Stimulated activated effector memory CD8-positive, alpha-beta T cell treated with anti-CD3 and anti-CD28 coated beads, Interleukin-12 subunit alpha, Interleukin-12 subunit beta, amount 100 ng/mL, for 72 hours (primary cell): ENCODE data around the gene GNG7.
"Not testable (repeated sequence)": the region's sequence is repeated elsewhere in the genome, so short reads cannot be mapped to it uniquely, and the experiment has no call there.

Experiments used
- ATAC-seq: fragments of 150-1000 bp; cut with Tn5 transposase; 2 replicates; pipeline ENCODE4 v1.10.0; 2021
- DNase-seq, 2 donors: peaks; one replicate each; pipeline ENCODE4 v3.0.0; 2021 to 2022; ENCODE audit warnings: low spot score in 2 of 2
- H3K27ac Mint-ChIP-seq: one replicate; pipeline ENCODE4 v1.8.0; 2022; ENCODE audit warnings: mild to moderate bottlenecking, mixed read lengths
- H3K36me3 Mint-ChIP-seq: one replicate; pipeline ENCODE4 v1.8.0; 2022; ENCODE audit warnings: mild to moderate bottlenecking, mixed read lengths
- H3K4me1 Mint-ChIP-seq: one replicate; pipeline ENCODE4 v1.8.0; 2022; ENCODE audit warnings: mixed read lengths
- H3K4me3 Mint-ChIP-seq: one replicate; pipeline ENCODE4 v1.8.0; 2022; ENCODE audit warnings: mild to moderate bottlenecking, mixed read lengths
- H3K9me3 Mint-ChIP-seq: one replicate; pipeline ENCODE4 v1.8.0; 2022; ENCODE audit warnings: mixed read lengths

GNG7 gene

GRCh38 chr19:2506656-2507055 lies 195.8 kb downstream of the GNG7 start:
- not testable (repeated sequence) for H3K36me3 Mint-ChIP-seq, ATAC-seq, H3K4me3 Mint-ChIP-seq, H3K9me3 Mint-ChIP-seq, DNase-seq, H3K27ac Mint-ChIP-seq
- H3K4me1 Mint-ChIP-seq, result peaks cover 27% of the 10 kb centered on the region

GRCh38 chr19:2503521-2504109 lies 198.9 kb downstream of the GNG7 start:
- peaks cover 27% of the 10 kb centered on the region for H3K4me1 Mint-ChIP-seq
- H3K27ac Mint-ChIP-seq, result peak overlapping the region; percentile 48
- ATAC-seq (peak; percentile 97), DNase-seq (peak; percentile 54 to 75)
- H3K36me3 Mint-ChIP-seq, result no peaks in the 10 kb centered on the region
- H3K4me3 Mint-ChIP-seq, result peak overlapping the region; percentile 53
- no peaks in the 10 kb centered on the region for H3K9me3 Mint-ChIP-seq

GRCh38 chr19:2500841-2501261 lies 201.6 kb downstream of the GNG7 start:
- no peaks in the 10 kb centered on the region for H3K9me3 Mint-ChIP-seq
- DNase-seq (no peak), ATAC-seq (no peak)
- no peak overlapping the region for H3K4me3 Mint-ChIP-seq
- H3K27ac Mint-ChIP-seq, result no peak overlapping the region
- peaks cover 17% of the 10 kb centered on the region for H3K4me1 Mint-ChIP-seq
- H3K36me3 Mint-ChIP-seq, result no peaks in the 10 kb centered on the region

GRCh38 chr19:2500156-2500555 lies 202.3 kb downstream of the GNG7 start:
- Mint-ChIP-seq H3K4me1 (peaks cover 19% of the 10 kb centered on the region), H3K9me3 (no peaks in the 10 kb centered on the region), H3K27ac (no peak overlapping the region), H3K36me3 (no peaks in the 10 kb centered on the region), H3K4me3 (no peak overlapping the region)
- ATAC-seq (no peak), DNase-seq (no peak)

- Mint-ChIP-seq H3K9me3 (no peaks in the 10 kb centered on the region), H3K4me1 (peaks cover 23% of the 10 kb centered on the region), H3K4me3 (no peak overlapping the region), H3K36me3 (no peaks in the 10 kb centered on the region), H3K27ac (no peak overlapping the region)
- no peak for ATAC-seq
- no peak for DNase-seq
Observed at GRCh38 chr19:2497186-2497585, 205.3 kb downstream of the GNG7 start.

- Mint-ChIP-seq H3K4me1 (peaks cover 23% of the 10 kb centered on the region), H3K4me3 (peak overlapping the region; percentile 62), H3K9me3 (no peaks in the 10 kb centered on the region), H3K27ac (no peak overlapping the region), H3K36me3 (no peaks in the 10 kb centered on the region)
- DNase-seq (no peak), ATAC-seq (no peak)
Observed at GRCh38 chr19:2495651-2496316, 206.7 kb downstream of the GNG7 start.

GRCh38 chr19:2495130-2495641 lies 207.3 kb downstream of the GNG7 start:
- Mint-ChIP-seq H3K27ac (no peak overlapping the region), H3K9me3 (no peaks in the 10 kb centered on the region), H3K36me3 (no peaks in the 10 kb centered on the region), H3K4me1 (peaks cover 23% of the 10 kb centered on the region), H3K4me3 (peak overlapping the region; percentile 62)
- DNase-seq, result no peak
- peak; percentile 29 for ATAC-seq

GRCh38 chr19:2494447-2495129 lies 207.9 kb downstream of the GNG7 start:
- peak; percentile 81 for ATAC-seq
- Mint-ChIP-seq H3K36me3 (no peaks in the 10 kb centered on the region), H3K4me1 (peaks cover 27% of the 10 kb centered on the region), H3K4me3 (peak overlapping the region; percentile 62), H3K9me3 (no peaks in the 10 kb centered on the region), H3K27ac (no peak overlapping the region)
- peak in 1 of 2 donors; percentile 32 for DNase-seq

- Mint-ChIP-seq H3K4me3 (peak overlapping the region; percentile 62), H3K9me3 (no peaks in the 10 kb centered on the region), H3K4me1 (peaks cover 30% of the 10 kb centered on the region), H3K27ac (no peak overlapping the region), H3K36me3 (no peaks in the 10 kb centered on the region)
- DNase-seq (no peak), ATAC-seq (peak; percentile 11)
Observed at GRCh38 chr19:2494084-2494446, 208.4 kb downstream of the GNG7 start.

GRCh38 chr19:2493448-2493847 lies 209.0 kb downstream of the GNG7 start:
- peaks cover 30% of the 10 kb centered on the region for H3K4me1 Mint-ChIP-seq
- not testable (repeated sequence) for H3K4me3 Mint-ChIP-seq, H3K36me3 Mint-ChIP-seq, H3K27ac Mint-ChIP-seq, ATAC-seq, DNase-seq, H3K9me3 Mint-ChIP-seq

- Mint-ChIP-seq H3K27ac (no peak overlapping the region), H3K4me3 (no peak overlapping the region), H3K9me3 (no peaks in the 10 kb centered on the region), H3K36me3 (no peaks in the 10 kb centered on the region), H3K4me1 (peaks cover 30% of the 10 kb centered on the region)
- ATAC-seq, result no peak
- DNase-seq, result no peak
Observed at GRCh38 chr19:2492870-2493269, 209.6 kb downstream of the GNG7 start.

GRCh38 chr19:2491130-2491801 lies 211.2 kb downstream of the GNG7 start:
- Mint-ChIP-seq H3K36me3 (peaks cover 5% of the 10 kb centered on the region), H3K9me3 (no peaks in the 10 kb centered on the region), H3K27ac (no peak overlapping the region), H3K4me3 (no peak overlapping the region), H3K4me1 (peaks cover 30% of the 10 kb centered on the region)
- DNase-seq (no peak), ATAC-seq (no peak)

GRCh38 chr19:2490659-2491058 lies 211.8 kb downstream of the GNG7 start:
- no peak for DNase-seq
- Mint-ChIP-seq H3K36me3 (peaks cover 5% of the 10 kb centered on the region), H3K4me1 (peaks cover 24% of the 10 kb centered on the region), H3K4me3 (no peak overlapping the region), H3K27ac (no peak overlapping the region), H3K9me3 (no peaks in the 10 kb centered on the region)
- ATAC-seq, result no peak

GRCh38 chr19:2488942-2489731 lies 213.4 kb downstream of the GNG7 start:
- ATAC-seq, result peak; percentile 63
- peak overlapping the region; percentile 66 for H3K4me3 Mint-ChIP-seq
- H3K9me3 Mint-ChIP-seq, result no peaks in the 10 kb centered on the region
- H3K27ac Mint-ChIP-seq, result no peak overlapping the region
- H3K36me3 Mint-ChIP-seq, result peaks cover 5% of the 10 kb centered on the region
- peaks cover 25% of the 10 kb centered on the region for H3K4me1 Mint-ChIP-seq
- DNase-seq, result no peak
